H1 (cell line): ENCODE data around the gene MAN1C1.

Experiments used
- BCL11A ChIP-seq, 2 experiments: IDR thresholded peaks; one replicate each; pipeline ENCODE4 v1.6.1; 2011; ENCODE audit warnings: low read depth in 2 of 2, low read length in 2 of 2, mild to moderate bottlenecking in 2 of 2
- CTCF ChIP-seq, 3 experiments: IDR thresholded peaks; 1 replicate in 2 of 3; 2 replicates in 1 of 3; pipeline versions ENCODE4 v1.5.1 to v1.6.1; 2011; ENCODE audit warnings: low read length in 3 of 3, mild to moderate bottlenecking in 3 of 3, inconsistent platforms in 2 of 3, low read depth in 1 of 3, moderate library complexity in 1 of 3; ENCODE audit not compliant: insufficient read depth in 1 of 3; ENCODE audit errors: control extremely low read depth in 1 of 3
- EZH2 ChIP-seq: fragments of 200-600 bp; sonication (generic); IDR thresholded peaks from 2 replicates; pipeline ENCODE4 v1.7.1; 2012; ENCODE audit warnings: low read depth, mild to moderate bottlenecking, moderate library complexity, low read length, inconsistent platforms; ENCODE audit not compliant: severe bottlenecking
- HDAC2 ChIP-seq, 2 experiments: fragments of 300-600 bp in 1 of 2; sonication (generic) in 1 of 2; IDR thresholded peaks; 2 replicates each; pipeline ENCODE4 v1.6.1; 2011 to 2012; ENCODE audit warnings: low read depth in 2 of 2, low read length in 2 of 2, mild to moderate bottlenecking in 2 of 2, moderate library complexity in 2 of 2, borderline replicate concordance in 1 of 2, inconsistent platforms in 1 of 2
- HDAC6 ChIP-seq: IDR thresholded peaks from one replicate; pipeline ENCODE4 v1.7.1; 2012; ENCODE audit warnings: low read depth, mild to moderate bottlenecking, inconsistent platforms, low read length, moderate library complexity
- JUND ChIP-seq: IDR thresholded peaks from 2 replicates; pipeline ENCODE4 v1.6.1; 2011; ENCODE audit warnings: mild to moderate bottlenecking, improper control_type of control experiment, low read length
- POLR2A ChIP-seq, 2 experiments: IDR thresholded peaks; 1 replicate in 1 of 2; 2 replicates in 1 of 2; pipeline ENCODE4 v1.6.1; 2011; ENCODE audit warnings: low read depth in 2 of 2, low read length in 2 of 2, mild to moderate bottlenecking in 2 of 2; ENCODE audit errors: control extremely low read depth in 1 of 2
- SP1 ChIP-seq: IDR thresholded peaks from 2 replicates; pipeline ENCODE4 v1.6.1; 2011; ENCODE audit warnings: low read depth, low read length
- TAF1 ChIP-seq: IDR thresholded peaks from 2 replicates; pipeline ENCODE4 v1.6.1; 2011; ENCODE audit warnings: mild to moderate bottlenecking, low read depth, low read length

- TF ChIP-seq CTCF (IDR thresholded peaks at IDR 0.05; ENCODE audit: control extremely low read depth in 1 of 3, insufficient read depth in 1 of 3, low read depth in 1 of 3, low read length in 3 of 3) (no peak), TAF1 (no peak), EZH2 (no peak), JUND (no peak), SP1 (no peak), POLR2A (IDR thresholded peaks at IDR 0.05; ENCODE audit: control extremely low read depth in 1 of 2, low read depth in 2 of 2, low read length in 2 of 2) (no peak), BCL11A (IDR thresholded peaks at IDR 0.05; ENCODE audit: low read depth in 2 of 2, low read length in 2 of 2) (no peak), HDAC6 (no peak), HDAC2 (IDR thresholded peaks at IDR 0.05; ENCODE audit: borderline replicate concordance in 1 of 2, low read depth in 2 of 2, low read length in 2 of 2) (no peak)
These were observed 72.0 kb downstream of the MAN1C1 start for GRCh38 chr1:25688390-25689119.
